ENCODE results near the gene AR. TPM values are rescaled to one million over a fixed set of nuclear protein-coding genes. Genes with fewer than 3 reads are reported as not detected.

Gene AR
- total RNA-seq, 1 donor from 2014 or later = 9.0 TPM

GRCh38 chrX:67558267-67558666 is 14.4 kb downstream of the AR start:
- Histone ChIP-seq H3K9ac (ENCODE audit: low read length) (no peak overlapping the region), H3K4me3 (ENCODE audit: insufficient read depth, low read depth, low read length) (no peak overlapping the region), H2AFZ (ENCODE audit: low read depth, low read length) (no peak overlapping the region), H3K27ac (ENCODE audit: low read depth, low read length) (no peak overlapping the region), H4K20me1 (ENCODE audit: insufficient read depth, low read length) (no peaks in the 10 kb centered on the region), H3K9me3 (ENCODE audit: insufficient read depth, low read depth, low read length) (no peaks in the 10 kb centered on the region), H3K79me2 (ENCODE audit: insufficient read depth, low read length) (no peaks in the 10 kb centered on the region), H3K4me1 (ENCODE audit: insufficient read depth, low read length) (no peaks in the 10 kb centered on the region), H3K27me3 (ENCODE audit: insufficient read depth, low read length) (no peaks in the 10 kb centered on the region), H3K36me3 (ENCODE audit: insufficient read depth, low read length) (no peaks in the 10 kb centered on the region), H3K4me2 (ENCODE audit: low read length) (no peak overlapping the region)
- FAIRE-seq (no peak), DNase-seq (ENCODE audit: low read depth) (no peak)
- Mint-ChIP-seq H3K27me3 (ENCODE audit: low read depth, unreplicated experiment) (no peaks in the 10 kb centered on the region), H3K4me1 (ENCODE audit: low read depth, unreplicated experiment) (no peaks in the 10 kb centered on the region), H3K9me3 (ENCODE audit: unreplicated experiment) (no peaks in the 10 kb centered on the region), H3K36me3 (ENCODE audit: low read depth, unreplicated experiment) (no peaks in the 10 kb centered on the region), H3K4me3 (ENCODE audit: unreplicated experiment) (no peak overlapping the region), H3K27ac (ENCODE audit: unreplicated experiment) (no peak overlapping the region)
- TF ChIP-seq CTCF (IDR thresholded peaks at IDR 0.05; ENCODE audit: insufficient read depth, low read depth, low read length) (no peak), EZH2 (IDR thresholded peaks at IDR 0.05; ENCODE audit: insufficient read depth, low read length) (no peak)

- H3K79me2 ChIP-seq (ENCODE audit: insufficient read depth, low read length) = no peaks in the 10 kb centered on the region
- Mint-ChIP-seq H3K36me3 (ENCODE audit: low read depth, unreplicated experiment) (no peaks in the 10 kb centered on the region), H3K9me3 (ENCODE audit: unreplicated experiment) (no peaks in the 10 kb centered on the region), H3K27me3 (ENCODE audit: low read depth, unreplicated experiment) (no peaks in the 10 kb centered on the region), H3K4me1 (ENCODE audit: low read depth, unreplicated experiment) (peaks cover 13% of the 10 kb centered on the region), H3K4me3 (ENCODE audit: unreplicated experiment) (no peak overlapping the region), H3K27ac (ENCODE audit: unreplicated experiment) (peak overlapping the region; percentile 83)
- H3K4me2 ChIP-seq (ENCODE audit: low read length) = no peak overlapping the region
- no peaks in the 10 kb centered on the region for H3K36me3 ChIP-seq (ENCODE audit: insufficient read depth, low read length)
- no peaks in the 10 kb centered on the region for H3K4me1 ChIP-seq (ENCODE audit: insufficient read depth, low read length)
- no peaks in the 10 kb centered on the region for H4K20me1 ChIP-seq (ENCODE audit: insufficient read depth, low read length)
- TF ChIP-seq CTCF (IDR thresholded peaks at IDR 0.05; ENCODE audit: insufficient read depth, low read depth, low read length) (no peak), EZH2 (IDR thresholded peaks at IDR 0.05; ENCODE audit: insufficient read depth, low read length) (no peak)
- H3K9ac ChIP-seq (ENCODE audit: low read length) = no peak overlapping the region
- H3K4me3 ChIP-seq (ENCODE audit: insufficient read depth, low read depth, low read length) = no peak overlapping the region
- no peaks in the 10 kb centered on the region for H3K9me3 ChIP-seq (ENCODE audit: insufficient read depth, low read depth, low read length)
- H2AFZ ChIP-seq (ENCODE audit: low read depth, low read length) = no peak overlapping the region
- FAIRE-seq = peak; percentile 45
- no peaks in the 10 kb centered on the region for H3K27me3 ChIP-seq (ENCODE audit: insufficient read depth, low read length)
- peak; percentile 70 for DNase-seq (ENCODE audit: low read depth)
- no peak overlapping the region for H3K27ac ChIP-seq (ENCODE audit: low read depth, low read length)
These were observed 19.9 kb downstream of the AR start for GRCh38 chrX:67563469-67564448.

GRCh38 chrX:67564475-67564874 is 20.7 kb downstream of the AR start:
- H3K27ac ChIP-seq (ENCODE audit: low read depth, low read length) = no peak overlapping the region
- TF ChIP-seq CTCF (IDR thresholded peaks at IDR 0.05; ENCODE audit: insufficient read depth, low read depth, low read length) = no peak
- TF ChIP-seq EZH2 (IDR thresholded peaks at IDR 0.05; ENCODE audit: insufficient read depth, low read length) = no peak
- no peaks in the 10 kb centered on the region for H3K9me3 ChIP-seq (ENCODE audit: insufficient read depth, low read depth, low read length)
- no peaks in the 10 kb centered on the region for H3K27me3 Mint-ChIP-seq (ENCODE audit: low read depth, unreplicated experiment)
- no peaks in the 10 kb centered on the region for H3K4me1 ChIP-seq (ENCODE audit: insufficient read depth, low read length)
- no peaks in the 10 kb centered on the region for H3K36me3 ChIP-seq (ENCODE audit: insufficient read depth, low read length)
- peaks cover 18% of the 10 kb centered on the region for H3K4me1 Mint-ChIP-seq (ENCODE audit: low read depth, unreplicated experiment)
- H3K9me3 Mint-ChIP-seq (ENCODE audit: unreplicated experiment) = no peaks in the 10 kb centered on the region
- no peak for FAIRE-seq
- H3K4me3 Mint-ChIP-seq (ENCODE audit: unreplicated experiment) = no peak overlapping the region
- H3K27ac Mint-ChIP-seq (ENCODE audit: unreplicated experiment) = peak overlapping the region; percentile 83
- H2AFZ ChIP-seq (ENCODE audit: low read depth, low read length) = no peak overlapping the region
- H3K4me3 ChIP-seq (ENCODE audit: insufficient read depth, low read depth, low read length) = no peak overlapping the region
- no peak for DNase-seq (ENCODE audit: low read depth)
- H3K36me3 Mint-ChIP-seq (ENCODE audit: low read depth, unreplicated experiment) = no peaks in the 10 kb centered on the region
- no peak overlapping the region for H3K4me2 ChIP-seq (ENCODE audit: low read length)
- H3K27me3 ChIP-seq (ENCODE audit: insufficient read depth, low read length) = no peaks in the 10 kb centered on the region
- H3K79me2 ChIP-seq (ENCODE audit: insufficient read depth, low read length) = no peaks in the 10 kb centered on the region
- no peaks in the 10 kb centered on the region for H4K20me1 ChIP-seq (ENCODE audit: insufficient read depth, low read length)
- H3K9ac ChIP-seq (ENCODE audit: low read length) = no peak overlapping the region
